Stimulated activated CD4-positive, alpha-beta T cell treated with anti-CD3 and anti-CD28 coated beads, Interleukin-2, amount 100 ng/mL, for 4 hours (primary cell): ENCODE data around the gene KCNC1.

Experiments
- DNase-seq: peaks from one replicate; pipeline ENCODE4 v3.0.0-alpha.2; 2020; ENCODE audit warnings: low read depth

Gene KCNC1

GRCh38 chr11:17793642-17794170 lies 59.1 kb downstream of the KCNC1 start:
- no peak for DNase-seq

GRCh38 chr11:17794981-17795380 lies 60.4 kb downstream of the KCNC1 start:
- DNase-seq = no peak

- DNase-seq = no peak
Measured at GRCh38 chr11:17796154-17796553, 61.6 kb downstream of the KCNC1 start.

DNA sequence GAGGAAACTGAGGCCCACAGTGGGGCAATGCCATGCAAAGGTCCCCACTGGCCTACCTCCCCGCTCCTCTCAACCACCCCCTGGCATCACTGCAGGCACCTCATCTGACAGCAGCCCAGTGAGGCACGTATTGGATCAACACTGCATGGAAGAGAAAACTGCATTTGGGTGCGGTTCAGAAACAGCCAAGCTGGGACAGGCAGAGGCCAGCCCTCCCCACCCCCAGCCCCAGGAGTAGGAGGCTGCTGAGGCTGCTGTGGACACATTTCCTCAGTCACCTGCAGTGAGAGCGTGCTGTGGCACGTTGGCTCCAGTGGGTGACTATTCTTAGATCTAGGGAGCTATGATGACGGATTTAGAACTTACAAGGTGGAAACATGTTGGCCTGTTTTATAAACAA lies 63.7 kb downstream of the KCNC1 start:
- DNase-seq = no peak

GRCh38 chr11:17798716-17799115 lies 64.1 kb downstream of the KCNC1 start:
- no peak for DNase-seq

GRCh38 chr11:17799147-17799546 lies 64.6 kb downstream of the KCNC1 start:
- no peak for DNase-seq

DNA sequence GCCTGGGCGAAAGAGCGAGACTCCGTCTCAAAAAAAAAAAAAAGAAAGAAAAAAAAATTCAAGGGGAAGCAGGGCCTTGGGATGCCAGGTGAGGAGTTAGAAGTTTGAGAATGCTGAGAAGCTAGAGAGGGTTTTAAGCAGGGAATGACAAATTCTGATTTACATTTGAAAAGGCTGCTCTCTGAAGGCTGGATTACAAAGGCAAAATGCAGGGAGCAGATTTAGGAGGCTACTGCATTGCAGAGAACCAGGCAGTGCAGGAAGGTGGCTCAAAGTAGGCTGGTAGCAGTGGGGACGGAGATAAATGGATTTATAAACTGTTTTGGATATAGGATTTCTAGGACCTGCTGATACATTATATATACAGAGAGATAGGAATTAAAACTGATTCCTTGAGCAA lies 66.6 kb downstream of the KCNC1 start:
- DNase-seq = no peak

- DNase-seq = no peak
Measured at GRCh38 chr11:17802491-17802890, 67.9 kb downstream of the KCNC1 start.

DNA sequence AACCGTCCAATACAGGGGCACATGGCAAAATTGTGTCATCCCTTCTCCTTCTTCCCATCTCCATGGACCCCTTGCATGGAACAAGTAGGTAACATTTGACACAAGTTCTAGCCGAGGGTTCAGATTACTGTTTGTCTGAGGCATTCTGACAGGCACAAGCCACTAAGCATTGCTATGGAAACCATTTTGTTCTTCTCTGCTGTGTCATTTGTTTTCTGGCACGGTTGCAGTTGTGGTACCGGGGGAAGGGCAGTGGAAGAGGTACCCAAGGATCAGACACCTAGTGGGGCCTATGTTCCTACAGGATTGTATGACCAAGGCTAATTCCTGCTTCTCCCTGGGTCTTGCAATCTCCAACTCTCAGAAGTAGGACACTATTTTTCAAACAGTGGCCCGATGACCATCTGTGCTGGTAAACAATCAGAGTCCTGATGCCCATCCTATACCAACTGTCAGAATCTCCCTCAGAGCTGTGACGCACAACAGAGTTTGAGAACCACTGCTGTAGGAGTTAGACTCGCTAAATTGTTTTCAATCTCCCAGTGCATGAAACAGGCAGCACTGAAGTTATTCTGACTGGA lies 69.3 kb downstream of the KCNC1 start:
- DNase-seq = no peak

DNA sequence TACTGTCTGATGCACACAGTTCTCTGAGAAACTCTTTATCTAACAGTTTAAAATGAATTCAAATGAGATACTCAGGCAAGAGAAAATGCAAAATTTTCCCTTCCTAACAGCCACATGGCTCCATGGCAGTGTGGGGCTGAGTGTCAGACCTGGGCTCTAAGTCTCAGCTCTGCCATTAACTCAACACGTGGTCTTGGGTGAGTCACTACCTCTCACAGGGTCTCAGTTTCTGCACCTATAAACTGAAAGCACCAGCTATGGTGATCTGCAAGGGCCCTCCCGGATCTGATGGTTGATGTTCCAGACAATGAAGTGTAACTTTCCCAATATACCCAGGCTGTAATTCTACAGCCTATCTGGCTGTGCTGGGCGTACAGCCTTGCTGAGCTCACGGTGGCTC lies 70.5 kb downstream of the KCNC1 start:
- DNase-seq = no peak

- DNase-seq = no peak
Measured at GRCh38 chr11:17805873-17806272, 71.3 kb downstream of the KCNC1 start.

DNA sequence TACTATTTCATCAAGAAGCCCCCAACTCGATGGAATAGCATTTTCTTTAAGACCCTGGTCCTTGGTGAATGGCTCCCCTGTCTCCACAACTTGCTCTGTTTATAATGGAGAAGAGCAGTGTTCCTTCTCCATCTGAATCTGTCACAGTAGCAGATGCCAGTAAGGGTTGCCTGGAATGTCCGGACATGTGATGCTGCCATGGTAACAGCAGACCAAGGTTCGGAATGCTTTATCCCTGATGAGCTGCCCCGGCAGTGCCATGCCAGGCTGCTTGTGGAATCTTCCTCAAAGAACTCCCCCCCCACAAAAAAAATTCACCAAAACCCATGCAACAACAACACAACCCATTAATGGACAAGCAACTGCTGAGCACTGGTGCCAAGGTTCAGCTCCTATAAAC lies 72.5 kb downstream of the KCNC1 start:
- no peak for DNase-seq

DNA sequence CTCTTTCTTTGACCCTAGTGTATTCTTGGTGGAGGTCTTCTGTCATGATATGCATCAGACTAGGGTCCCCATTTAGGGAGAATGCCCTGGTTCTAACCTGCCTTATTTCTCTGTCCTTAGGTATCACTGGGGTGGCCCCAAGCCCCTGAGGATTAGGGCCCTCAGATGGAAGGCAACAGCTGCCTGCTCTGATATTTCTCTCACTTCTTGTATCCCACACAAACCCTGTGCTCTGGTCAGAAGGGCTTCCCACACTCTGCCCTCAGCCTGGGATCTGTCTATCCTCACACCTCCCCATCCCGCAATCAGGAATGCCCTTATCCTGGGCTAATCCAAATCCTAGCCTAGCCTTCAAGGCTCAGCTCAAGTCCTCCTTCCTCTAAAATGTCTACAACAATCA lies 75.5 kb downstream of the KCNC1 start:
- DNase-seq = no peak

DNA sequence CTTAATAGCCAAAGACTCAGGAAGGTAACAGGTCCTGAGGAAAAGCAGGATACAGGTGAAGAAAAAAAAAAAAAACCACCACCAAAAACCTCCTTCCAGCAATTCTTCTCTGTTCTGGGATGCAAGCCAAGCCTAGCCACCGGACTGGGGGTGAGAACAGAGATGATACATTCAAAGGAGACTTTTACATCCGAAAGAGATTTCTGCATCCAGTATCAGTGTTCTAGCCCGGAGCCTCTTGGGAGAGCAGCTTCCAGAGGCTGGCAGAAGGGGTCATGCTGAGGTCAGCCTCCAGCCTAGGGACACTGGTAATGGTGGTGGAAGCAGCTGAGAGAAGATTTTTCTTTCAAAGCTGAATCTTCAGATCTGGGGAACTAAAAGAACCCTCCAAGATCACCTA lies 76.2 kb downstream of the KCNC1 start:
- DNase-seq = no peak

DNA sequence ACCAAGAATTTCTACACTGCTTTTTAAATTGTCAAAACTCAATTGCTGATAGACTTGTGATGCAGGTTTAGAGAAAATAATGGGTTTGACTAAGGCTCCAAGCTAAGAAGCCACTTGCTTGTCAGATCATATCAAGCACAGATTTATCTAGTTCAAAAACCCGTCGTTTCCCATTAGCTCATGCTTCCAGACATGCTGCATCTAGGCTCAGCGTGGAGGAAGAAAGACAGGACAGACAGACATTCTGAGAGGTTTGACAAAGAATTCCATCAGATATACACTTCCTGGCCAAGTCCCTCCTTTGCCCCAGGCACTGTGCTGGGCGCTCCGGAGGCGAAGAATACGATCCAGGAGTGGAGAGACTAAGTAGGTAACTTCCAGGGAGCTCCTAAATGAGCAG lies 76.8 kb downstream of the KCNC1 start:
- no peak for DNase-seq

- no peak for DNase-seq
Measured at GRCh38 chr11:17812091-17812864, 77.7 kb downstream of the KCNC1 start.

DNA sequence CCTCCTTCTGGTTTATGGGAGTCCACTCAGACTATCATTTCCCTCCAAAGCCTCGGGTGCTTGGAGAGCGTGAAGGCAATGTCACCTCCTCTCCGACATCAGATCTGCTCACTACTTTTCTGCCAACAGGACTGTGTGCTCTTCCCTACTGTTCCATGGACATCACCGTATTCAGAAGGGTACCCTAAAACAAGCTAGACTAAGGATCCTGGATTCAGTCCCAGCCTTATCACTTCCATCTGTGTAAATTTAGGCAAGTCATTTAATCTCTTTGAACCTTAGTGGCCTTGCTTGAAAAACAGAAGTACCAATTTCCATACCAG lies 78.2 kb downstream of the KCNC1 start:
- DNase-seq = no peak

GRCh38 chr11:17813391-17814059 lies 78.9 kb downstream of the KCNC1 start:
- DNase-seq = no peak

GRCh38 chr11:17814546-17814945 lies 80.0 kb downstream of the KCNC1 start:
- DNase-seq = no peak

- no peak for DNase-seq
Measured at GRCh38 chr11:17816232-17816931, 81.8 kb downstream of the KCNC1 start.

DNA sequence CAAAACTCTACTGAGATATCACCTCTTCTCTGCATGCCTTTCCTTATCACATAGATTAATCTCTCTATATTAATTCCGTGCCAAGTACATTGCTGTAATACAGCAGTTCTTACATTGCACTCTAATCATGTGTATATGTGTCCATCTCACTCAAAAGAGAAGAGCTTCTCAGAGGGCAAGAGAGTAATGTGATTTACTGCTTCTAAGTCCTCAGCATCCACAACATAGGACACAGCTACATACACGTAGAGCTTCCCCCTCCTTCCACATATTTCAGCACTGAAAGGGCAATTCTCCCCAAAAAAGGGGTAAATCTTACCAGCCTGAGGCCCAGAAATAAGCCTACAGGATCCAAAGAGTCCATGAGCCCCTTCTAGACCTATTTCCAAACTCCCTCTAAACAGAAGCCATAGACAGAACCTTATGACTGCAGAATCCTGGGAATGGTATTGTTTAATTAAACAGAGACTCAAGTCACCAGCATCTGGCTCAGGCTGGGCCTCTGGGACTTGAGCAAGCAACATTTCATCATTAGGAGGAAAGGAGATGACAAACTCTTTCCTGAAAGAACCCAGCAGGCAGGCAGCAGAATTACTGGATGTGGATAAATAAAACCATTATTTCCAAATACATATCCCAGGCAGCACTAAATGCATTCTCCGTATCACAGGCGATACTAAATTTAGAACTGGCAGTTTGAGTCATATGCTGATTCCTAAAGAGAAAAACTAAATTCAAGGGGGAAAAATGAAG lies 87.2 kb downstream of the KCNC1 start:
- DNase-seq = no peak

DNA sequence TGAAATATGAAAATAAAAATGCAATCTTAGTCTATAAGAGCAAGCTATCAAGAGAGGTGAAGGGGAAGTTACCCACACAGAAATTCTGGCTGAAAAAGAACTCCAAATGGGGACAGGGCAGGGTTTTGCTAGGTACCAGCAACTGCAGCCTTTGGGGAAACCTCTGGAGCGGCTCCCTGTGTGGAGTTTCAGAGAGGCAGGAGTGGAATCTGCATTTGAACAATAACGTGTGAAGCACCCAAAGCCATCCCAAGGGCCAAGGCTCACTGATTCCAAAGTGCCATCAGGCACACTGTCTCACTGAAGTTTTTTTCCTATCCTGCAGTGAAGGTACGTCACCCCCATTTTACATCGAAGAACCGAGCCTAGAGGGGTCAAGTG lies 87.8 kb downstream of the KCNC1 start:
- DNase-seq = no peak
